ENCODE data around the gene PKDREJ.
A peak's percentile ranks its signal among the peaks of the same experiment; 100 is the strongest.
"Not testable (repeated sequence)": the region's sequence is repeated elsewhere in the genome, so short reads cannot be mapped to it uniquely, and the experiment has no call there.

PKDREJ gene, protein sequence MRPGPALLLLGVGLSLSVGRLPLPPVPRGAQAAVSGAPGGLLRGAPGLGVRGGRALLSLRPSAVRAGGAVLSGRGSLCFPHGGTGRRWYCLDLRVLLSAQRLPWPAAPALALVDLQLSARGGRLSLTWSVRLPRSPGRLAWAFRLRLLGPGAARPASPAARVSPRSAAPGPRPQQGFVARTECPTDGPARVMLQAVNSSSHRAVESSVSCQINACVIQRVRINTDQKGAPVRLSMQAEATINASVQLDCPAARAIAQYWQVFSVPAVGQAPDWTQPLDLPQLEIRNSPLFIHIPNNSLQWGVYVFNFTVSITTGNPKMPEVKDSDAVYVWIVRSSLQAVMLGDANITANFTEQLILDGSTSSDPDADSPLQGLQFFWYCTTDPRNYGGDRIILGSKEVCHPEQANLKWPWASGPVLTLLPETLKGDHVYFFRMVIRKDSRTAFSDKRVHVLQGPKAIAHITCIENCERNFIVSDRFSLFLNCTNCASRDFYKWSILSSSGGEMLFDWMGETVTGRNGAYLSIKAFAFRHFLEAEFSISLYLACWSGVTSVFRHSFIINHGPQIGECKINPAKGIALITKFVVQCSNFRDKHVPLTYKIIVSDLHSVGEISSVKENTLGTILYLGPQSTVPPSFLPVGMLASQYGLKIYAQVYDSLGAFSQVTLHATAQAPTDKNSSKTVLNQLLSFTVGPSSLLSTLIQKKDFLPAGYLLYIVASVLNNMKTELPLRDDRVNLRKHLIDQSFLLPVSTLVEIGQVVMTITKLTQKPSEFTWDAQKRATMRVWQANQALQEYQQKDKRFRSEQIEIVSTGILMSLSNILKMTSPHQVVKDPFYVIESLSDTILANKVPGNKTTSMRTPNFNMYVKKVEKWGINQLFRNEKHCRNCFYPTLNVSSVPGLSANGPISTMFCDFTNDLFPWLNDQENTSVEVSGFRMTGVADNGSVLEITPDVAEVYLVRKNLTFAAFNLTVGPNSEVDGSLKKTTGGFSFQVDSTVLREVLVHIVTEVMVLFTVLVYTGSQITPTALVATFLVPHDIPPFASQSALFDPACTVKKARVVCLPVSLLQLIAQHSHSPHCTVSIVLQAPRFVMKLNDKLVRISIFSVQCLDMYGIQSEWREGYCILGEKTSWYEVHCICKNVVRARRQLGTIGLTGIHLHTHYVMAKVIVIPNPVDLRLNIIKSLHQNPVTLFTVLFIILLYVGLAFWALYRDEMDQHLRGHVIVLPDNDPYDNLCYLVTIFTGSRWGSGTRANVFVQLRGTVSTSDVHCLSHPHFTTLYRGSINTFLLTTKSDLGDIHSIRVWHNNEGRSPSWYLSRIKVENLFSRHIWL (N-terminal part only)

DNA sequence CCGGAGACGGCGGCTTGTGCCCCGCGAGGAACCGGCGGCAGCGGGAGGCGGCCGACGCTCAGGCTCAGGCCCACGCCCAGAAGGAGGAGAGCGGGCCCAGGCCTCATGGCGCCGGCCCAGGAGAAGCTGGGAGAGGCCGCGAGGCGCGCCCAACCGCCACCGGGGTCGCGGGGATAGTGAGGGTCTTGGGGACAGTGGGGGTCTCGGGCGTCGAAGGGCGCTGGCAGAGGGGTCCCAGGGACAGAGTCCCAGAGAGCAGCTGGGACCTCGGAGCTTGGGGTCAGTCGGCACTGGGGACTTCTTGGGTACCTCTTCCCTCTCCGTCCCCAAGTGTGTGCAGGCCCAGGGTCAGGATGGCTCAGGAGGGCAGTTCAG lies at the start of gene PKDREJ:
TSS of gene PKDREJ (minus strand) at position 128 of the 375 bp plus-strand sequence. CDS start at position 107, 21 bp downstream.
- Histone ChIP-seq H3K4me3 (ENCODE audit: low read depth in 1 of 2, low read length in 2 of 2) (peak within 1 kb of the TSS in 1 of 2 donors; percentile 16), H3K9me3 (ENCODE audit: low read length) (no peaks in the 10 kb centered on the region), H3K27me3 (ENCODE audit: control insufficient read depth in 1 of 2, insufficient read depth in 2 of 2, low read length in 2 of 2) (no peaks in the 10 kb centered on the region), H3K36me3 (ENCODE audit: insufficient read depth, low read length) (no peaks in the 10 kb centered on the region), H3K4me1 (ENCODE audit: insufficient read depth, low read length) (peaks cover under 1% of the 10 kb centered on the region), H3K9ac (ENCODE audit: low read length) (no peak within 1 kb of the TSS), H3K27ac (ENCODE audit: low read depth, low read length) (no peak within 1 kb of the TSS)

DNA sequence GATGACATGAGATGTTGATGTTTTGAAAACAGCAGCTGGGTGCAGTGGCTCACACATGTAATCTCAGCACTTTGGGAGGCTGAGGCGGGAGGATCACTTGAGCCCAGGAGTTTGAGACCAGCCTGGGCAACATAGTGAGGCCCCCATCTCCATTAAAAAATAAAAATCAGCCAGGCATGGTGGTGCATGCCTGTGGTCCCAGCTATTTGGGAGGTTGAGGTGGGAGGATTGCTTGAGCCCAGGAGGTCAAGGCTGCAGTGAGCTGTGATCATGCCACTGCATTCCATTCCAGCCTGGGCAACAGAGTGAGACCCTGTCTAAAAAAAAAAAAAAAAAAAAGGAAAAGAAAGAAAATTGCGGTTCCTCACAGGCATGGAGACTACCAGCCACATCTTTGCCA lies 49.7 kb upstream of the PKDREJ start:
- H3K9me3 ChIP-seq (ENCODE audit: low read length); H3K9ac ChIP-seq (ENCODE audit: low read length); H3K4me1 ChIP-seq (ENCODE audit: insufficient read depth, low read length); H3K36me3 ChIP-seq (ENCODE audit: insufficient read depth, low read length); H3K4me3 ChIP-seq (ENCODE audit: low read depth in 1 of 2, low read length in 2 of 2); H3K27ac ChIP-seq (ENCODE audit: low read depth, low read length); H3K27me3 ChIP-seq (ENCODE audit: control insufficient read depth in 1 of 2, insufficient read depth in 2 of 2, low read length in 2 of 2): not testable (repeated sequence)

DNA sequence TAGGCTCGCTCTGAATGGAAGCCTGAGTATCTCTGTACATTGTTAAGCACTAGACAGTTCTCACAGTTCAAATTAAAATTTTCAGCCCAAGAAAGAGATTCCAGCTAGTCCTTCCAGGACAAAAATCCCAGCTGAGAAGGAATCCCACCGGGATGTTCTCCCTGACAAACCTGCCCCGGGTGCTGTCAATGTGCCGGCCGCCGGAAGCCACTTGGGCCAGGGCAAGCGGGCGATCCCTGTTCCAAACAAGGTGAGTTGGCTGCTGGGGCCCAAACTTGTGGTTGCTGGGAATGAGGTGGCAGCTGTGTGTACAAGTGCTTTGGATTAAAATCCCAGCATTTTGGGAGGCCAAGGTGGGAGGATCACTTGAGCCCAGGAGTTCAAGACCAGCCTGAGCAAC lies 48.9 kb upstream of the PKDREJ start:
- Histone ChIP-seq H3K27me3 (ENCODE audit: control insufficient read depth in 1 of 2, insufficient read depth in 2 of 2, low read length in 2 of 2) (no peaks in the 10 kb centered on the region), H3K4me1 (ENCODE audit: insufficient read depth, low read length) (no peaks in the 10 kb centered on the region), H3K9ac (ENCODE audit: low read length) (no peak overlapping the region), H3K27ac (ENCODE audit: low read depth, low read length) (no peak overlapping the region), H3K36me3 (ENCODE audit: insufficient read depth, low read length) (no peaks in the 10 kb centered on the region), H3K9me3 (ENCODE audit: low read length) (no peaks in the 10 kb centered on the region), H3K4me3 (ENCODE audit: low read depth in 1 of 2, low read length in 2 of 2) (no peak overlapping the region)

DNA sequence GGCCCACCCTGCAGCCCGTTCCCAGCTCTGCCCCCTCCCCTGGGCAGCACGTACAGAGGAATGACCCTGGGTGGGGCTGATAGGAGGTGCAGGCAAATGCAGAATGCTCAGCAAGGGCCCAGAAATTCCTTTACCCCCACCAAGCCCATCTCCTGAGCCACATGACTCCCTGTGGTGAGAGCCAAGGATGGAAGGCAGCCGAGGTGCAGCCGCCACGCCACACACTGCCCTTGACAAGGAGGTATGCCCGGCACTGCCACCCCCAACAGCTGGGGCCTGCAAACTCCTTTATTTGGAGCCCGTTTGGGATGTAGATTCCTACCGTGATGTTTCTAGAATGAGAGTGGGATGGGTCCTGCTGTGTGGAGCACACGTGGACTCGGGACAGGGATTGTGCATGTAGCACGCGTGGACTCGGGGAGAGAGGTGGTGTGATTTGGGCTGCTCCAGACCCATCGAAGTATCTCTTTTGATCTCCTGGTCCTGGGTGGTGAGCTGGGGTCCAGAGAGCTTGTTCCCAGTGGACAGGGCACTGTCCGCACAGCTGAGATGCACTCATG lies 46.5 kb upstream of the PKDREJ start:
- Histone ChIP-seq H3K27ac (ENCODE audit: low read depth, low read length) (no peak overlapping the region), H3K27me3 (ENCODE audit: control insufficient read depth in 1 of 2, insufficient read depth in 2 of 2, low read length in 2 of 2) (no peaks in the 10 kb centered on the region), H3K4me3 (ENCODE audit: low read depth in 1 of 2, low read length in 2 of 2) (no peak overlapping the region), H3K36me3 (ENCODE audit: insufficient read depth, low read length) (no peaks in the 10 kb centered on the region), H3K4me1 (ENCODE audit: insufficient read depth, low read length) (no peaks in the 10 kb centered on the region), H3K9ac (ENCODE audit: low read length) (no peak overlapping the region), H3K9me3 (ENCODE audit: low read length) (no peaks in the 10 kb centered on the region)

DNA sequence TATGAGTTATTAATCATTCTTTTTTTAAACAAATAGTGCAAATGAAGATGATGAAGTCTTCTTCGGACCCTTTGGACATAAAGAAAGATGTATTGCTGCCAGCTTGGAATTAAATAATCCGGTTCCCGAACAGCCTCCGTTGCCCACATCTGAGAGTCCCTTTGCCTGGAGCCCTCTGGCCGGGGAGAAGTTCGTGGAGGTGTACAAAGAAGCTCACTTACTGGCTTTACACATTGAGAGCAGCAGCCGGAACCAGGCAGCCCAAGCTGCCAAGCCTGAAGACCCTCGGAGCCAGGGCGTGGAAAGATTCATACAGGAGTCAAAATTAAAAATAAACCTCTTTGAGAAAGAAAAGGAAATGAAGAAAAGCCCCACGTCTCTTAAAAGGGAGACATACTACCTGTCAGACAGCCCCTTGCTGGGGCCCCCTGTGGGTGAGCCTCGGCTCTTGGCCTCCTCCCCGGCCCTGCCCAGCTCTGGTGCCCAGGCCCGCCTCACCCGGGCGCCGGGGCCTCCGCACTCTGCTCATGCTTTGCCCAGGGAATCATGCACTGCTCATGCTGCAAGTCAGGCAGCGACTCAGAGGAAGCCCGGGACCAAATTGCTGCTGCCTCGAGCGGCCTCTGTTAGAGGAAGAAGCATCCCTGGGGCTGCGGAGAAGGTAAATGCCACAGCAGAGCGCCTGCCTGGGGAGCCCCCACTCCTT lies 45.3 kb upstream of the PKDREJ start:
- Histone ChIP-seq H3K4me3 (ENCODE audit: low read depth in 1 of 2, low read length in 2 of 2) (no peak overlapping the region), H3K36me3 (ENCODE audit: insufficient read depth, low read length) (no peaks in the 10 kb centered on the region), H3K27me3 (ENCODE audit: control insufficient read depth in 1 of 2, insufficient read depth in 2 of 2, low read length in 2 of 2) (no peaks in the 10 kb centered on the region), H3K9ac (ENCODE audit: low read length) (no peak overlapping the region), H3K9me3 (ENCODE audit: low read length) (no peaks in the 10 kb centered on the region), H3K4me1 (ENCODE audit: insufficient read depth, low read length) (no peaks in the 10 kb centered on the region), H3K27ac (ENCODE audit: low read depth, low read length) (no peak overlapping the region)

DNA sequence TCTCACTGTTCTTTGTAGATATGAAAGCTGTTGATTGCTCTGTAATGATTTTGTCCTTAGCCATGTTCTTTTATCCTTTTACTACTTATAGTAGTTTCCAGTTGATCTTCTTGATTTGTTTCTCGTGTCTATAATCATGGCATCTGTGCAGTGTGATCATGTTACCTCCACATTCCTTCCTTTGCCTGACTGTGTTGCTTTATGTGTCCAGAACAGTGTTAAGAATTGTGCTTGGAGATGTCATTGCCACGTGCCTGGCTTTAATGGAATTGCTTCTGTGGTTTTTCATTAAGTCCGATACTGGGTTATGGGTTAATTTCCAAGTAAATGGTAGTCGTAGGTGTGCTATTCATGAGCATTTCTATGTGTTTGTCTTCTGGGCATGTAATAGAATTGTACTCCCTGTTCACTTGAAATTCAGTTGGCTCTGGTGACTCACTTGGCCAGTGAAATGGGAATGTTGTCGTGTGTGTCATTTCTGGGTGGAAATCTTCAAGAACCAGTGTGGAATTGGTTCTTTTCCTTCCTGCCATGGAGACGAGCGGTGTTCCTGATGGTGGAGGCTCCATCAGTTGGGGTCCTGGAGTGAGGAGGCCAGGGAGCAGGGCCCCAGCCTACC lies 40.3 kb upstream of the PKDREJ start:
- no peak overlapping the region for H3K27ac ChIP-seq (ENCODE audit: low read depth, low read length)

DNA sequence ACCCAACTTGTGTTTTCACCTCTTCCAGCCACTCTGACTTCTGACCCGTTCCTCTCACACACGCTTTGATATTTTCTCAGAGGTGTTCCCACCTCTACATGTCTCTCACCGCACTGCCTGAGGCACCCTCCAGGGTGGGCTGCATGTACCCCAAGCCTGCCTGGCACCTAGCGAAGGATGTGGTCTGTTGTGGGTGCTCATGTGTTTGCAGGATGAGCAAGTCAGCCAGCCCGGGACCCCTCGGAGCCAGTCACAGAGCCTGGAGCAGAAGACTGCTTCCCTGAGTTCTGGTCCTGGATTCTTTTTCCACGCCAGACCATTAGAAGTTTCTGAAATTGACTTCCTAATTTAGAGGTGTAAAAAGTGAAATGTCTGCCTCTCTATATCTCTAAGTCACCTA lies 37.3 kb upstream of the PKDREJ start:
- Histone ChIP-seq H3K27ac (ENCODE audit: low read depth, low read length) (no peak overlapping the region), H3K4me1 (ENCODE audit: insufficient read depth, low read length) (peaks cover 16% of the 10 kb centered on the region), H3K27me3 (ENCODE audit: control insufficient read depth in 1 of 2, insufficient read depth in 2 of 2, low read length in 2 of 2) (no peaks in the 10 kb centered on the region), H3K9ac (ENCODE audit: low read length) (no peak overlapping the region), H3K9me3 (ENCODE audit: low read length) (no peaks in the 10 kb centered on the region), H3K36me3 (ENCODE audit: insufficient read depth, low read length) (no peaks in the 10 kb centered on the region), H3K4me3 (ENCODE audit: low read depth in 1 of 2, low read length in 2 of 2) (no peak overlapping the region)

More for the DNA sequence above, 40.3 kb upstream of the PKDREJ start:
- H3K36me3 ChIP-seq (ENCODE audit: insufficient read depth, low read length) = no peaks in the 10 kb centered on the region
- no peaks in the 10 kb centered on the region for H3K9me3 ChIP-seq (ENCODE audit: low read length)
- no peak overlapping the region for H3K9ac ChIP-seq (ENCODE audit: low read length)
- no peaks in the 10 kb centered on the region for H3K4me1 ChIP-seq (ENCODE audit: insufficient read depth, low read length)
- H3K27me3 ChIP-seq (ENCODE audit: control insufficient read depth in 1 of 2, insufficient read depth in 2 of 2, low read length in 2 of 2) = no peaks in the 10 kb centered on the region
- no peak overlapping the region for H3K4me3 ChIP-seq (ENCODE audit: low read depth in 1 of 2, low read length in 2 of 2)

DNA sequence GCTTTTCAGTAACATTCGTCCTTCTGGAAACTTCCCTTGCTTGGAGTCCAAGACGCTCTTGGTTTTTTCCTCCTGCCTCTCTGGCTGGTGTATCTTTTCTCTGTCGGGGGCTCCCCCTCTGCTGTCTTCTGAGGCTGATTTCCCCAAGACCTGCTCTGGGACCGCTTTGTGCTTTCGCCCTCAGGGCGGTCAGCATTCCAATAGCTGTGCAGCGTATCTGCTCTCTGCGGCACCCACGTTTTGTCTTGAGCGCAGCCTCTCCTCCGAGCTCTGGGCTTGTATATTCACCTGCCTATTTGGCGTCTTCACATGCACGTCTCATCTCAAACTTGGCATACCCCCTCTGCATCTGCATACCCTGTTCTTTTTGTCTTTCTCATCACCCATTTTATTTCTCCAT lies 36.0 kb upstream of the PKDREJ start:
- Histone ChIP-seq H3K4me3 (ENCODE audit: low read depth in 1 of 2, low read length in 2 of 2) (no peak overlapping the region), H3K9me3 (ENCODE audit: low read length) (no peaks in the 10 kb centered on the region), H3K27ac (ENCODE audit: low read depth, low read length) (no peak overlapping the region), H3K9ac (ENCODE audit: low read length) (no peak overlapping the region), H3K27me3 (ENCODE audit: control insufficient read depth in 1 of 2, insufficient read depth in 2 of 2, low read length in 2 of 2) (no peaks in the 10 kb centered on the region), H3K36me3 (ENCODE audit: insufficient read depth, low read length) (no peaks in the 10 kb centered on the region), H3K4me1 (ENCODE audit: insufficient read depth, low read length) (peaks cover 17% of the 10 kb centered on the region)

DNA sequence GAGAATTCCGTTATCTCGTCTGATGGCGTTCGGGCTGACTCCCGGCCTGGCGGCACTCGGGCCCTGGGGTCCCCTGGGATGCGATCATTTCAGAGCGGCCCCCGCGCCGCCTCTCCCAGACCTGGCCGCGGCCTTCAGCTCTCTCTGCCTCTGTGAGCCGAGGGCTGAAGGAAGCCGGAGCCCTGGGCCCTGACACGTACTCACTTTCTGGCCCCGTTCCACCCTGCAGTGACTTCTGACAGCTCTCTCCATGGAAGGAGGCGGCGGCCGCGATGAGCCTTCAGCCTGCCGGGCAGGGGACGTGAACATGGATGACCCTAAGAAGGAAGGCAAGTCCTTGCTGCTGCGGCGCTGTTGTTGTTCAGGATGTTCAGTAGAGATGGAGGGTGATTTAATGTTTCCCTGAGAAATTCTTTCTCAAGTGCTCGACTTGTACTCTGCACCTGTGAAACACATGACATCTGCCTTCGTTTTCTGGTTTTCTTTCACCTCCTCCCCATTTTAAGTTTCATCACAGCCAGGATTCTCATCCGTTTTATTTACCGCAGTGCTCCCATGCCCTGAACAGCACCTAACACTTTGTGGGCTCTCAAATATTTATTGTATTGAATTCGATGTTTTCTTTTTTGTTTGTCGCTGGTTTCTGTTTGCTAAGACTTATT lies 34.1 kb upstream of the PKDREJ start:
- Histone ChIP-seq H3K9ac (ENCODE audit: low read length) (no peak overlapping the region), H3K4me3 (ENCODE audit: low read depth in 1 of 2, low read length in 2 of 2) (peak overlapping the region; percentile 23 to 72), H3K27me3 (ENCODE audit: control insufficient read depth in 1 of 2, insufficient read depth in 2 of 2, low read length in 2 of 2) (no peaks in the 10 kb centered on the region), H3K9me3 (ENCODE audit: low read length) (no peaks in the 10 kb centered on the region), H3K36me3 (ENCODE audit: insufficient read depth, low read length) (peaks cover 13% of the 10 kb centered on the region), H3K4me1 (ENCODE audit: insufficient read depth, low read length) (peaks cover 17% of the 10 kb centered on the region), H3K27ac (ENCODE audit: low read depth, low read length) (no peak overlapping the region)
